ENCODE data around the gene AUTS2.
A peak's percentile ranks its signal among the peaks of the same experiment; 100 is the strongest.

AUTS2 gene

GRCh38 chr7:70544016-70544415, 945.7 kb downstream of the AUTS2 start:
- H3K4me3 ChIP-seq (ENCODE audit: low read depth, low read length): no peak overlapping the region
- TF ChIP-seq, protein P1, sequence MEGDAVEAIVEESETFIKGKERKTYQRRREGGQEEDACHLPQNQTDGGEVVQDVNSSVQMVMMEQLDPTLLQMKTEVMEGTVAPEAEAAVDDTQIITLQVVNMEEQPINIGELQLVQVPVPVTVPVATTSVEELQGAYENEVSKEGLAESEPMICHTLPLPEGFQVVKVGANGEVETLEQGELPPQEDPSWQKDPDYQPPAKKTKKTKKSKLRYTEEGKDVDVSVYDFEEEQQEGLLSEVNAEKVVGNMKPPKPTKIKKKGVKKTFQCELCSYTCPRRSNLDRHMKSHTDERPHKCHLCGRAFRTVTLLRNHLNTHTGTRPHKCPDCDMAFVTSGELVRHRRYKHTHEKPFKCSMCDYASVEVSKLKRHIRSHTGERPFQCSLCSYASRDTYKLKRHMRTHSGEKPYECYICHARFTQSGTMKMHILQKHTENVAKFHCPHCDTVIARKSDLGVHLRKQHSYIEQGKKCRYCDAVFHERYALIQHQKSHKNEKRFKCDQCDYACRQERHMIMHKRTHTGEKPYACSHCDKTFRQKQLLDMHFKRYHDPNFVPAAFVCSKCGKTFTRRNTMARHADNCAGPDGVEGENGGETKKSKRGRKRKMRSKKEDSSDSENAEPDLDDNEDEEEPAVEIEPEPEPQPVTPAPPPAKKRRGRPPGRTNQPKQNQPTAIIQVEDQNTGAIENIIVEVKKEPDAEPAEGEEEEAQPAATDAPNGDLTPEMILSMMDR (IDR thresholded peaks at IDR 0.05; ENCODE audit: insufficient read depth, low read depth, low read length, missing control alignments): no peak
- DNase-seq (ENCODE audit: low read depth): no peak

- DNase-seq (ENCODE audit: low read depth): peak; percentile 26
- TF ChIP-seq, protein P1 (IDR thresholded peaks at IDR 0.05; ENCODE audit: insufficient read depth, low read depth, low read length, missing control alignments): no peak
- no peak overlapping the region for H3K4me3 ChIP-seq (ENCODE audit: low read depth, low read length)
These were observed 946.9 kb downstream of the AUTS2 start for GRCh38 chr7:70545214-70545613.

GRCh38 chr7:70552141-70552540, 953.9 kb downstream of the AUTS2 start:
- H3K4me3 ChIP-seq (ENCODE audit: low read depth, low read length): no peak overlapping the region
- DNase-seq (ENCODE audit: low read depth): no peak
- TF ChIP-seq, protein P1 (IDR thresholded peaks at IDR 0.05; ENCODE audit: insufficient read depth, low read depth, low read length, missing control alignments): no peak

DNA sequence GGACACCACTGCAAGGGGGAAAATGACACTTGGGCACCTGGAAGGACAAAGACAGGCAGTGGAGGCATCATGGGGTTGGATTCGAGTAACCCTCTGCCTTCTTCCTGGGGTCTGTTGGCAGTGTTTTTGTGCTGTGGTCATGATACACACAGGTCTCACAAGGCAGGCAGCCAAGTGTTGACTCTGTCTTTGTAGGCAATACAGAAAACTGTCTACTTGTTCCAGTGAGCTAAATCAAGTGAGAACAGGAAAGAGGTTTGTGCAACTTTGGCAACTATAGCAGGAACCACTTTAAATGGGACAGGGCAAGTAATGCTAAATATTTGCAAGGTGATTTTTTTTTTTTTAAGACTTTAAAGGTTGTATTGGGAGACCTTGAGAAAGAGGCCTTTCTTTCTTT, 955.1 kb downstream of the AUTS2 start:
- TF ChIP-seq, protein P1 (IDR thresholded peaks at IDR 0.05; ENCODE audit: insufficient read depth, low read depth, low read length, missing control alignments): no peak
- no peak overlapping the region for H3K4me3 ChIP-seq (ENCODE audit: low read depth, low read length)
- no peak for DNase-seq (ENCODE audit: low read depth)

DNA sequence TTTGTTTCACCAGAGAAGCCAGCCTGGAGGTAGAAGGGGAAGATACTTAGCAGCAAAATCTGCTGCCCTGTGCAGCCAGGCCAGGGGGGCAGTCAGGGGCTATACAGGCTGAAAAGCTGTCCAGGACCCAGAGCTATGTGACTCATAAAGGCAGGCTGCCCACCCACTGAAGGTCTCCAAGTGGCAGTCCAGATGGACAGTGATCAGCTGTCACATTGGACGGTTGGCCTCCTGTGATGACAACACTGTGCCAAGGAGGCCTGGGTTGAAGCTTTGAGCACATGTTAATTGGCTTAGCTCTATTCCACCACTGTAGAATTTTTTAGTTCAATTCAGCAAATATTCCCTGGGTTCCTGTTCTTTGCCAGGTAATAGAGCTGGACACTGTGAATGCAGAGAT, 956.4 kb downstream of the AUTS2 start:
- DNase-seq (ENCODE audit: low read depth): no peak
- no peak overlapping the region for H3K4me3 ChIP-seq (ENCODE audit: low read depth, low read length)
- TF ChIP-seq, protein P1 (IDR thresholded peaks at IDR 0.05; ENCODE audit: insufficient read depth, low read depth, low read length, missing control alignments): no peak

GRCh38 chr7:70556761-70557160, 958.5 kb downstream of the AUTS2 start:
- TF ChIP-seq, protein P1 (IDR thresholded peaks at IDR 0.05; ENCODE audit: insufficient read depth, low read depth, low read length, missing control alignments): no peak
- no peak for DNase-seq (ENCODE audit: low read depth)
- no peak overlapping the region for H3K4me3 ChIP-seq (ENCODE audit: low read depth, low read length)

DNA sequence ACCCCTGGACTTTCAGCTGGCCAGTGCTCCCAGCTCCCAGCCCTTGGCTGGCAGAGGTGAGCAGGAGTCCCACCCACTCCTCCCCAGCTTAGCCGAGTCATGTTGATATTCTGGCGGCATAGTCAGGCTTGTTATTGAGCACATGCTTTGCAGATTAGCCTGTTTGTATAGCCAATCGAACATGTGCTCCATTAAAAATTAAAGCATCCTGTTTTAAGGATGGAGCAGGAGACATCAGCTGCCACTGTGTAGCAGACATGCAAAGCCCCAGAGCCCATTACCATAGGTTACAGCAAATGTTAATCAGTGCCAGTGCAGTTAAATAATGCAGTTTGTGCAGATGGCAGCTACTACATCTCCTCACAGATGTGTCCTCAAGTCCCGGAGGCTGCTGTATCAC, 959.1 kb downstream of the AUTS2 start:
- no peak for DNase-seq (ENCODE audit: low read depth)
- TF ChIP-seq, protein P1 (IDR thresholded peaks at IDR 0.05; ENCODE audit: insufficient read depth, low read depth, low read length, missing control alignments): no peak
- H3K4me3 ChIP-seq (ENCODE audit: low read depth, low read length): no peak overlapping the region
